Inflammatory macrophage treated with lipopolysaccharide for 1 hour (primary cell): ENCODE measurements around the gene RAF1.
"Not testable (repeated sequence)": the region's sequence is repeated elsewhere in the genome, so short reads cannot be mapped to it uniquely, and the experiment has no call there.

Experiments used
- DNase-seq, 2 donors: peaks; one replicate each; pipeline ENCODE4 v3.0.0-alpha.2; 2020 to 2022

RAF1 gene

GRCh38 chr3:12663936-12664908 is at the start of gene RAF1:
TSS of gene RAF1 (minus strand) at chr3:12664117. CDS start at chr3:12618721, 45,396 bp downstream.
- peak; percentile 97 to 98 for DNase-seq

DNA sequence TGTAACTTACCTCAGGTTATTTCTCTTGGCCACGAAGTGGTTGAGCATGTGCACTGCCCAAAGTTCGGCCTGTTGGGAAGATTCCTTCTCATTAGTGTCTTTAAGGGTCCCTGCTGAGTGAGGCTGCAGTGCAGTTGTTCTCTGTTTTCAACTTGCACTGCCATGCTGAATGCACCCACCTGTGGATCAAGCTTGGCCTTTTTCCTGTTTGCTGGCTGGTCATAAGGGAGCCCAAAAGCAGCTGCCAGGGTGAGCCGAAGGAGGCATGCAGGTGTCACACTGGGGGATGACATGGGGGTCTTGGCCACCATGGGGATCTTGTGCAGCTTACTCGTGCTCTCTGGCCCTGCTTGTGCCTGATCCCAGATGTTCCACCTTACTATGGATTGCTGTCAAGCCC is 46.1 kb upstream of the RAF1 start:
- no peak for DNase-seq

GRCh38 chr3:12709334-12709733 is 45.4 kb upstream of the RAF1 start:
- DNase-seq = no peak

DNA sequence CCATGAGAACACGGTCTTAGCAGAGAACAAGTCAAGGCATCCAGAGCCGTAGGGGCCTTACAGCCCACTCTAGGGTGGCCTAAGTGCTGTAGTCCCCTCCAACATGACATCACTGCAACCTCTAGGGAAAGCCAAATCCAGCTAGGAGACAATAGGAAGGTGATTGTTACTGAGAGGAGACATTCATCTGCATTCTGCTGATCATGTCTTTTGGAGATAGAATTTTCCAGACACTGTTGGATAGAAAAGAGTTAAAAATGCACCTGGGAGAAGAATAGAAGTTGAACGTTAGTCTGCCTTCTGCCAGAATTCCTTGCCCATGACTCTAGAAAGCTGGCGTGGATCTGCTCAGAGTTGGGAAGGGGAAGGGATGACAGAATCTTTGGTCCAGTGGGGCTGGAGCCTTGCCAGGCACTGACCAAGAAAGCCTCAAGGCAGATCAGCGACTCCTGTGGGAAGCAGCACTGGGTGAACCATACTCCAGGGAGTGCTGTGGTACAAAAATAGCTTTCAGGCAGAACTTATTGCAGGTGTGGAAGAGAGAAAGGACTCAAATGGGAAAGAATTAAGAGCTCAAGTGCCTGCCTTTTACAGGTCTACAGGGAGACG is 44.8 kb upstream of the RAF1 start:
- no peak for DNase-seq

DNA sequence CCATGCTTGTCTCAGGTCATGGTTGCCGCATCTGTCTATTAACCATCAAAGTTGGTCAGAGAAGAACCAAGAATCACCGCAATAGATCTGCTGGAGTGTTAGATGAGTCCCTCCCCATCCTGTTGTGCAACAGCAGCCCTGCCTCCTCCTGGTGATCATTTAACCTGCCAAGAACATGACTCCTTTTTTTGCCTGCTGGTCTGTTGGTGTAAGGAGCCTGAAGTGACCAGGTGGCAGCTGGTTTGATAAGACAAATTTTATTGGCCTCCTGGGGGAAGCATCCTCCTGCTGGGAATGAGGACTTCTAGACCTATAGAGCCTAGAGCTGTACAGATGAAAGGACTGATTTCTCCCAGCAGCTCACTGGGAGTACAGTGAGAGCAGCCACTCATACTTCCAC is 43.5 kb upstream of the RAF1 start:
- DNase-seq = no peak

GRCh38 chr3:12706504-12707253 is 42.8 kb upstream of the RAF1 start:
- peak; percentile 73 to 88 for DNase-seq

DNA sequence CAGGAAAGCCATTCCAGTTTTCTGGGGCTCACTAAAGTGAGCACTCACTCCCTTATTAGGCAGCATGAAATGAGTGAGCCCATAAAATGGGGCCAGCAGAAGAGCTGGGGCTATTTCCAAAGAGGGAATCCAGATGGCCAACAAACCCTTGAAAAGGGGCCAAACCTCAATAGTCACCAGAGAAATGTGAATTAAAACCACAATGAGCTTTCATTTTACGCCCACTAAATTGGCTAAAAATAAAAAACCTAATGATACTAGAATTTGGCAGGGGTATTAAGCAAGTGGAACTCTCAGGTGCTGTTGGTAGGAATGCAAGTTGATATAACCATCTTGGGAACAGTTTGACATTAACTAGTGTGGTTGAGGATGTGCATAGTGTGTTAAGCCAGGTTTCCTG is 42.1 kb upstream of the RAF1 start:
- DNase-seq = no peak

DNA sequence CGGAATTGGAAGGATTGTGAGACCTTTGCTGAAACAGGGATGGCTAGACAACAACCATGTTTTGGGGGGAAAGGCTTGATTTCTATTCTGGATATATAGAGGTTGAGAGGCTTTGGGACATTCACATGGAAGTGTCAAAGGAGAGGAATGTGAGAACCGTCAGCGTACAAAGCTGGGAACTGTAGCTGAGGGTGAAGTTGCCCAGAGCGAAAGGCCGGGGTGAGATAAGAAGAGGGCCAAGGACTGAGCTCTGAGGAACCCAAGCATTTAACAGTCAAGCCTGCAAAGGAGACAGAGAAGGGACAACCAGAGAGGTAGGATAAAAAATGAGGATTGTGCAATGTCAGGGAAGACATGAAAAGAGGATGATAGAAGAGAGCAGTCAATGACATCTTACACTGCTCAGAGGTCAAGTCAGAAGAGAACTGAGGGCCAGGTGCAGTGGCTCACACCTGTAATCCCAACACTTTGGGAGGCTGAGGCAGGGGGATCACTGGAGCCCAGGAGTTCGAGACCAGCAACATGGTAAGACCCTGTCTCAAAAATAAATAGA is 41.5 kb upstream of the RAF1 start:
- no peak for DNase-seq

DNA sequence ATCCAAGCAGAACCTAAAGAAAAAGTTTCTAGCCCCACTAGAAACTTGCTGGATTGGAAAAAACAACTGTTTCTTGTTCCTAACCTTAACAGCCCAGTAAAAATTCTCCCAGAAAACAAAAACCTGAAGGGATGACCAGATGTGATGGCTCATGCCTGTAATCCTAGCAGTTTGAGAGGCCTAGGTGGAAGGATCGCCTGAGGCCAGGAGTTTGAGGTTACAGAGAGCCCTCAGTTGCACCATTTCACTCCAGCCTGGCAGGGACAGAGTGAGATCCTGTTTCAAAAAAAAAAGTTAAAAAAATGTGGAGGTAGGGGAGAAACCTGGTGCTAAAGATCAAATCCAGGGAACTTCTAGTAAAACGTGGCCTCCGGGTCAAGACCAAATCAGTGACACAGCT is 38.6 kb upstream of the RAF1 start:
- DNase-seq = no peak

DNA sequence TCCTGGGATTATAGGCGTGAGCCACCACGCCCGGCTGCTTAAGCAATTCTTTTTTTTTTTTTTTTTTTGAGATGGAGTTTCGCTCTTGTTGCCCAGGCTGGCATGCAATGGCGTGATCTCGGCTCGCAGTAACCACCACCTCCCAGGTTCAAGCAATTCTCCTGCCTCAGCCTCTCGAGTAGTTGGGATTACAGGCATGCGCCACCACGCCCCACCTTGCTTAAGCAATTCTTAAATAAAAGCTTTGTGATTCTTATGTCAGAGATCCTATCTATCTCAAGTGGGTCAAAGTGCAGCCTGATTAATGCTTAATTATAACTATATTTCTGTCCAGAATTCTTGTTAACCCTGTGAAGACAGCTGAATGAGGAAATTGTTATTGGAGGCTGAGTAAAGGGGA is 37.7 kb upstream of the RAF1 start:
- DNase-seq = not testable (repeated sequence)

GRCh38 chr3:12700800-12701199 is 36.9 kb upstream of the RAF1 start:
- DNase-seq = no peak

DNA sequence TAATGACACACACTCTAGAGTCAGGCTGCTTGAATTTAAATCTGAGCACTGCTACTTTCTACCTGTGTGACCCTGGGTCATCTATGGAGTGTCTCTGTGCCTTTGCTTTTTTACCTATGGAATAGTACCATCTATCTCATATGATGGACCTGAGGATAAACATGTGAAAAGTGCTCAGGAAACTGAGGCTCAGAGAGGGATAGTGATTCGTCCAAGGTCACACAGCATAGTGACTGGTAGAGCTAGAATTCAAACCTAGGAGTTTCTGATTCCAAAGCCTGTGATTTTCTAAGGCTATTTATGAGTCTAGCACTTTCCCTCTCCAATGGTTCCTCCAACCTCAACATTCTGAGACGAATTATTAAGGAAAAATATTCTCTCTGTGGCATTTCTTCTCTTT is 32.0 kb upstream of the RAF1 start:
- DNase-seq = no peak

- no peak for DNase-seq
Observed at GRCh38 chr3:12695112-12695511, 31.2 kb upstream of the RAF1 start.

DNA sequence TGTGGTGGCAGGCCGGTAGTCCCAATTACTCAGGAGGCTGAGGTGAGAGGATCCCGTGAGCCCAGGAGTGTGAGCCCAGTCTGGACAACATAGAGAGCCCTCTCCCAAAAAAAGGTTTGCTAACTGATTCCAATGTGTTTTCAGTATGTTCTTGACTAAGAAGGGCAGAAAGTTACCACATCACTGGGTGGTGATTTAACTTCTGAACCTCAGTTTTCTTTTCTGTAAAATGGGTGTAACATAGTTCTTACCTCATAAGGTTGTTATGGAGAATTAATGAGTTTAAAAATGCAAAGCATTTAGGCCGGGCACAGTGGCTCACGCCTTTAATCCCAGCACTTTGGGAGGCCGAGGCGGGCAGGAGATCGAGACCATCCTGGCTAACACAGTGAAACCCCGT is 28.5 kb upstream of the RAF1 start:
- DNase-seq = no peak

DNA sequence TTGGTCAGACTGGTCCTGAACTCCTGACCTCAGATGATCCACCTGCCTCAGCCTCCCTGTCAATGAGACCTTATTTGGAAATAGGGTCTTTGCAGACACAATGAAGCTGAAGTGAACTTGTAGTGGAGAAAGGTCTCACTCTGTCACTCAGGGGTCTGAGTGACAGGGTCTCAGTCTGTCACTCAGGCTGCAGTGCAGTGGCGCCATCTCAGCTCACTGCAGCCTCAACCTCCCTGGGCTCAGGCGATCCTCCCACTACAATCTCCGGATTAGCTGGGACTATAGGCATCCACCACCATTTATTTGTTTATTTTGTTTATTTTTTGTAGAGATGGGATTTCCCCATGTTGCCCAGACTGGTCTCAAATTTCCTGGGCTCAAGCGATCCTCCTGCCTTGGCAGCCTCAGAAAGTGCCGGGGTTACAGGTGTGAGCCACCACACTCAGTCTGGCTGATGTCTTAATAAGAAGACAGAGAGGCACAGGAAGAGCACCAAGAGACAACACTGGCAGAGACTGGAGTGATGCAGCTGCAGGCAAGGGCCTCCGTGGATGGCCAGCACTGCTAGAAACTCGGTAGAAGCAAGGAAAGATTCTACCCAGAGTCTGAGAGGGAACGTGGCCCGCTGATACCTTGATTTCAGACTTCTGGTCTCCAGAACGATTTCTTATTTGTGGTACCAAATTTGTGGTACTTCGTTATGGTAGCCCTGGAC is 26.2 kb upstream of the RAF1 start:
- DNase-seq = no peak

- DNase-seq = no peak
Observed at GRCh38 chr3:12687948-12688347, 24.0 kb upstream of the RAF1 start.

DNA sequence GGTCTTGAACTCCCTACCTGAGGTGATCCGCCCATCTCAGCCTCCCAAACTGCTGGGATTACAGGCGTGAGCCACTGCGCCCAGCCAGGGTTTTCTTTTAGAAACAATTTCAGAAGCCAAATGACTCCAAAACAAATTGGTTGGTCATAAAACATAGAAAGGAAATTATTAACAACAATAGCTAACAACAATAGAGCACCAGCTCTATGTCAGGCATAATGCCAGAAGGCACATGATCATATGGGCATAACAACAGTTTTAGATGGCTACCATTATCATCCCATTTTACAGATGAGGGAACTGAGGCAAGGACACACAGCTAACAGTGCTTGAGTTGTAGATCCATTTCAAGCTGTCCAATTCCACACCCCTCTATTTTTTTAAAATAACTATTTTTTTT is 22.2 kb upstream of the RAF1 start:
- no peak for DNase-seq

DNA sequence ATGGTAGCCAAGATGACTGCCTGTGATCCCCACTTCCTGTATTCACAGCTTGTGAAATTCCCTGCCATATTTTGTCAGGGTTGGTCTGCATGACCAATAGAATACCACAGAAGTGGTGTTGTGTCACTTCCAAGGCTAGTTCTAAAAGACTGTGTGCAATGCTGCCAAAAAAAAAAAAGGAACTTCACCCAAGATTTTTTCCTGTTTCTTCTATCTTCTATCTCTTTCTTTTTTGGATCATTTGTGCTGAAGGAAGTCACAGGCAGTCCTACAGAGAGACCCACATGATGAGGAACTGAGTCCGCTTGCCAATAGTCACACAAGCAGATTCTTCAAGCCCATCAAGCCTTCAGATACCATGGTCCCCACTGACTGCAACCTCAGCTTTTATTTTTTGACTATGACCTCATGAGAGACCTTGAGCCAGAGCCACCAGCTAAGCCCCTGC is 18.1 kb upstream of the RAF1 start:
- DNase-seq = peak; percentile 90 to 96

GRCh38 chr3:12681089-12681942 is 17.4 kb upstream of the RAF1 start:
- peak in 1 of 2 donors; percentile 29 for DNase-seq

GRCh38 chr3:12679468-12679867 is 15.6 kb upstream of the RAF1 start:
- no peak for DNase-seq

GRCh38 chr3:12677616-12678015 is 13.7 kb upstream of the RAF1 start:
- no peak for DNase-seq
